Motor neuron (in vitro differentiated cells): ENCODE measurements around the gene THSD4. TPM values are rescaled to one million over a fixed set of nuclear protein-coding genes. Genes with fewer than 3 reads are reported as not detected.

Experiments used
- ATAC-seq, 8 experiments: fragments of 200-7000 bp; cut with Tn5 transposase; replicated peaks in 6 of 8; 2 replicates each; pipeline ENCODE4 v1.8.0; 2021; ENCODE audit warnings: mild to moderate bottlenecking in 8 of 8, moderate library complexity in 8 of 8
- H3K27ac ChIP-seq, 2 donors: fragments of 250-450 bp; sonication (Bioruptor Pico); 2 replicates each; pipeline ENCODE4 v1.9.0; 2021; ENCODE audit warnings: antibody characterized with exemption in 2 of 2, mild to moderate bottlenecking in 2 of 2, moderate library complexity in 1 of 2
- H3K4me1 ChIP-seq, 2 donors: fragments of 250-450 bp; sonication (Bioruptor Pico); replicated peaks in 1 of 2; 2 replicates each; pipeline ENCODE4 v1.6.1; 2021; ENCODE audit warnings: antibody characterized with exemption in 2 of 2, mild to moderate bottlenecking in 2 of 2, moderate library complexity in 1 of 2
- H3K4me3 ChIP-seq, 5 donors: fragments of 250-450 bp; sonication (Bioruptor Pico); 2 replicates each; pipeline ENCODE4 v1.9.0; 2021; ENCODE audit warnings: antibody characterized with exemption in 5 of 5, mild to moderate bottlenecking in 5 of 5, moderate library complexity in 4 of 5
- WGBS, 10 experiments: fragments of 450-650 bp; shearing (Covaris generic); methylation state at CpG; one replicate each; pipeline ENCODE4 v1.0.0; 2022; 5-methylcytosine and 5-hydroxymethylcytosine counted together
- in situ Hi-C, 9 experiments: fragments of 400-800 bp; cut with MboI; loops; one replicate each; pipeline ENCODE4 v1.15.0; 2021; ENCODE audit warnings: low sequenced_read_pairs in 9 of 9, low pct_unique_long_range_greater_than_20kb in 2 of 9; ENCODE audit not compliant: unreplicated experiment in 9 of 9
- total RNA-seq, 8 experiments: library from RNA; unstranded; fragments of 300-600 nt; gene quantifications; 2 replicates each; pipeline versions ENCODE4 v1.2.3 to v1.2.4, GENCODE V29; 2022

THSD4 gene
- total RNA-seq, 8 experiments from 2014 or later, result 1.3 to 28.4 (median 6.7) TPM

DNA sequence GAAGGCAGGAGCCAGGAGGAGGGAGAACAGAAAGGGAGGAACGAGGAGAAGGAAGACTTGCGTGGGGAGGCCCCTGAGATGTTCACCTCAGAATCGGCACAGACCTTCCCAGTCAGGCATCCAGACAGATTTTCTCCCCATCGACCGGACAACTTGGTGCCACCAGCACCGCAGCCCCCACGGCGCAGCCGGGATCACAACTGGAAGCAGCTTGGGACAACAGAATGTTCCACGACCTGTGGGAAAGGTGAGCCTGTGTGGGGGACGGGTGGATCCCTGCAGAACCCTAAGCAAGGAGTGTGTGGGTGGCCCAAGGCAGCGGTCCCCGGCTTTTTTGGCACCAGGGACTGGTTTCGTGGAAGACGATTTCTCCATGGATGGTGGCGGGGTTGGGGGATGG is 622.5 kb downstream of the THSD4 start:
- in situ Hi-C loops, result loop anchor here in 2 of 9 experiments (25.0 kb wide), 2 partner anchors 175 to 425 kb away; no protein-coding TSS in a partner anchor
- Histone ChIP-seq H3K27ac (no peak overlapping the region), H3K4me3 (no peak overlapping the region), H3K4me1 (no peaks in the 10 kb centered on the region)
- WGBS, 10 experiments, result 67 to 100% (median 96%) methylated on average over 2 to 7 of the region's 16 CpGs; no CpG with 5 or more reads in 6 of the 10 experiments
- ATAC-seq, result no peak

DNA sequence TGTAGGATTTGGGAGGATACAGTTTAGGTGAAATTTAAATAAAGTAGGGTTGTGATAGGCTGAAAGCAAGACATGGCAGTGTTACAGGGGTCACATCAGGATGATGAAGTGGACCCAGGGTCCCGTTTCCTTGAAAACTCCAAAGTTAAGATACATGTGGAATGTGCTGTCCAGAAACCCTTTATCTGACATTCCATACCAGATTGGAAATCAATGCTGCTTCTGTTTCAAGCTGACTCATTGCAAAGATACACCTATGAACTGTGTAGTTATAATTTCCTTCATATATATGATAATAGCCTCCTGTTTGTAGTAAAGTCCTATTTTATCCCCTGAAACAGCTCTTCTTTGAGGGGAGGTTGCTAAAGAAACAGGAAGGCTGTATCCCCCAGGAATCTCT is 624.1 kb downstream of the THSD4 start:
- no peak overlapping the region for H3K27ac ChIP-seq
- in situ Hi-C loops, result loop anchor here in 2 of 9 experiments (25.0 kb wide), 2 partner anchors 177 to 423 kb away; no protein-coding TSS in a partner anchor
- no peaks in the 10 kb centered on the region for H3K4me1 ChIP-seq
- no peak for ATAC-seq
- no peak overlapping the region for H3K4me3 ChIP-seq
- 20 to 83% (median 50%) methylated on average over 1 of the region's 1 CpG; no CpG with 5 or more reads in 5 of the 10 experiments for WGBS, 10 experiments

DNA sequence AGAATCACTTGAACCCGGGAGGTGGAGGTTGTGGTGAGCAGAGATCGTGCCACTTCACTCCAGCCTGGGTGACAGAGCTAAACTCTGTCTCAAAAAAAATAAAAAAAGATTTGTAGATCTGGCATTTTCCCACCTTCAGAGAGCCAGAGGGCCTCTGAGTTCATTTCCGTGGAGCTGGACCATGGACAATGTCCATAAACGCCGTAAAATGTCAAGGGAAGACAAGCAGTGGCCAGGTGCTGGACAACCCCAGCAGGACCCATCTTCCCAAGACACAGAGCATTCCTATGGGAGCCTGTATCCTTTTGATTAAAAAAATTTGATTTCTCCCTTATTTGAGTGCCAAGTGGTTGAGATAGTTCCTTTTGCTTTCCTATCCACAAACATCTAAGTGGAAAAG is 627.7 kb downstream of the THSD4 start:
- no peak for ATAC-seq
- Histone ChIP-seq H3K4me3 (no peak overlapping the region), H3K4me1 (no peaks in the 10 kb centered on the region), H3K27ac (no peak overlapping the region)
- in situ Hi-C loops, result loop anchor here in 2 of 9 experiments (25.0 kb wide), 2 partner anchors 181 to 419 kb away; no protein-coding TSS in a partner anchor
- WGBS, 10 experiments, result 74 to 100% (median 100%) methylated on average over 1 to 5 of the region's 5 CpGs; no CpG with 5 or more reads in 1 of the 10 experiments

DNA sequence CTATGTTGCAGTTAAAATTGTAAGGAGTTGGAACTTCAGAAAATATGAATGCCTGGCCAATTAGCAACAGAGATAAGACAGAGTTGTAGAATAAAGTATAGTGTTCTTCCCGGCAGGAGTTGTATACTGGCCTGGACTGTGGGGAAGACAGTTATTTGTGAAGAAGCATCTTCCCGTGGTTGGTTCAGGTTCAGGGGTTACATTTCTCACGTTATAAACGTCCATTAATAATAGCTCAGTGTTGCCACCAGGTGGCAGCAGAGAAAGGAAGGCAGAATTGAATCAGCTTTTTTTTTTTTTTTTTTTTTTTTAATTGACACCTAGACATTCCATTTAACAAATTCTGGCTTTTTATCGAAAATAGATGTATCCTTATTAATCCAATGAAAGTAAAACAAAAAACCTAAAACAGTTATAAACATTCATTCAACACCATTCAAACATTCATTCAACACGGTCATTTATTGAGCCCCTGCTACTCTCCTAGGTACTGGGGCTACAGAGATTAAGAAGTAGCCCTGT is 628.7 kb downstream of the THSD4 start:
- peak in 2 of 8 experiments; percentile 33 to 69 for ATAC-seq
- Histone ChIP-seq H3K27ac (no peak overlapping the region), H3K4me1 (no peaks in the 10 kb centered on the region), H3K4me3 (no peak overlapping the region)
- 0 to 25% (median 14%) methylated on average over 1 to 6 of the region's 6 CpGs; no CpG with 5 or more reads in 1 of the 10 experiments for WGBS, 10 experiments
- in situ Hi-C loops, result loop anchor here in 2 of 9 experiments (25.0 kb wide), 2 partner anchors 182 to 418 kb away; no protein-coding TSS in a partner anchor

DNA sequence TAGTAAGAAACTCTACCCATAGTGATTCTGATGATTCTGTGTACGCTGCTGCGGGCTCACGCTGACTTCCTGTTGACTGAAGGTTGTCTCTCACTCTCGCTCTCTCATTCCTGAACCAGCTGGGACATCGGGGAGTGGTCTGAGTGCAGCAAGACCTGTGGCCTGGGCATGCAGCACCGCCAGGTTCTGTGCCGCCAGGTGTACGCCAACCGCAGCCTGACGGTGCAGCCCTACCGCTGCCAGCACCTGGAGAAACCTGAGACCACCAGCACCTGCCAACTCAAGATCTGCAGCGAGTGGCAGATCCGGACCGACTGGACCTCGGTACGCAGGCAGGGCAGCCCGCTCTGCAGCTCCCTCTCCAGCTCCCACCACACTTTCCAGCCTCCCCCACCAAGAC is 631.4 kb downstream of the THSD4 start:
- 86 to 100% (median 94%) methylated on average over 1 to 7 of the region's 17 CpGs; no CpG with 5 or more reads in 4 of the 10 experiments for WGBS, 10 experiments
- Histone ChIP-seq H3K27ac (no peak overlapping the region), H3K4me3 (no peak overlapping the region), H3K4me1 (no peaks in the 10 kb centered on the region)
- in situ Hi-C loops, result loop anchor here in 2 of 9 experiments (25.0 kb wide), 2 partner anchors 184 to 416 kb away; no protein-coding TSS in a partner anchor
- ATAC-seq, result no peak

DNA sequence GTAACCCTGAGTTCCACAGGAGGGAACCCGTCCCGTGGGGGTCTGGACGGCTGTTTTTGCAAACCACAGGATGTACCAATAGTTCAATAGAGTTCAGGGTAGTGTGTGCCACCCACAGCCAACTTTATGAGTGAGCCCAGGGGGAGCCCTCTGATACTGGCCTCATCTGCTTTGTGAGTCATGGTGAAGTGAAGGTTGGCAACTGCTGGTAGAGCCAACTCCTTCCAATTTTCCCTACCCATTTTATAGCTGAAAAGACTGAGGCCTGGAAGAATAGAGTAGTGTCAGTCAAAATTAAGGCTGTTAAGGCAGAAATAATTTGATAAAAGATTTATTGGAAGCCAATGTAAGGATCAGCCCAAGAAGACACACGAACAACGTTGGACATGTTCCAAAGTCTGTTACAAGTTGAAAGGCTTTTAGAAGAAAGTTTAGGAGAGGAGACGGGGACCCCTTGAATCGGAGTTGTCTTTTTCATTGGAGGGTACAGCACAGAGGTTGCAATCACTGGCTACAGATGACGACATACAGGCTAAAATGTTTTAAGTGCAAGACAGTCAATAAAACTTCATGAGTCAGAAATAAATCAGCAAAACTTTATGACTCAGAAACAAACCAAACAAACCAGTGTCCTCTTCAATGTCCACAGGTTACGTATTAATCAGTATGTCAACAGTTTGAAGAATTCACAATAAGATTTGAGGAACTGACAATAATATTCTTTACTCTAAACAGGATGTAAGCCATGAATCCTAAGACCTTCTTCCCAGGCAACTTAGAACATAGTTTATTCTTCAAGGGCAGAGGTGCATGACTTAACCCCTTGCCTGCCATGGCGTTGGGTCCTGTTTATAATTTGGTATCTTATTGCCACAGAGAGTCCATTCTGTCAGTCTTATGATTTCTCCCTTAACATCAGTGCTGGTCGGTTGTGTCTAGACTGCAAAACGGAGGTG is 632.1 kb downstream of the THSD4 start:
- H3K4me1 ChIP-seq, result no peaks in the 10 kb centered on the region
- H3K27ac ChIP-seq, result no peak overlapping the region
- no peak overlapping the region for H3K4me3 ChIP-seq
- in situ Hi-C loops, result loop anchor here in 2 of 9 experiments (25.0 kb wide), 2 partner anchors 185 to 415 kb away; no protein-coding TSS in a partner anchor
- WGBS, 10 experiments, result 30 to 100% (median 82%) methylated on average over 1 to 9 of the region's 12 CpGs
- peak in 3 of 8 experiments; percentile 18 to 84 (median 32) for ATAC-seq

DNA sequence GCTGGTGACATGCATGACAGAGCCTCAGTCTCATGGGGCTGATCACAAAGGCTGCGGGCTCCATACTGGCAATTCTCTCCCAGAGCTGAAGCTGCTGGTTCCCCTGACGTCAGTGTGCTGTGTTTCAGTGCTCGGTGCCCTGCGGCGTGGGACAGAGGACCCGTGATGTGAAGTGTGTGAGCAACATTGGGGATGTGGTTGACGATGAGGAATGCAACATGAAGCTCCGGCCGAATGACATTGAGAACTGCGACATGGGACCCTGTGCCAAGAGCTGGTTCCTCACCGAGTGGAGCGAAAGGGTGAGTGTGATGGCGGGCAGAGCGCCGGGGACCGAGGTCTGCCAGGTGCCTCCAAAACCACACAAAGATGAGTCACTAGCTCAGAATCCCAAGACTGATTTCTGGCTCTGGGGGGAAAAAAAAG is 633.0 kb downstream of the THSD4 start:
- Histone ChIP-seq H3K27ac (no peak overlapping the region), H3K4me3 (no peak overlapping the region), H3K4me1 (no peaks in the 10 kb centered on the region)
- 71 to 98% (median 91%) methylated on average over 2 to 12 of the region's 16 CpGs; no CpG with 5 or more reads in 4 of the 10 experiments for WGBS, 10 experiments
- ATAC-seq, result no peak
- in situ Hi-C loops, result loop anchor here in 2 of 9 experiments (25.0 kb wide), 2 partner anchors 186 to 414 kb away; no protein-coding TSS in a partner anchor

DNA sequence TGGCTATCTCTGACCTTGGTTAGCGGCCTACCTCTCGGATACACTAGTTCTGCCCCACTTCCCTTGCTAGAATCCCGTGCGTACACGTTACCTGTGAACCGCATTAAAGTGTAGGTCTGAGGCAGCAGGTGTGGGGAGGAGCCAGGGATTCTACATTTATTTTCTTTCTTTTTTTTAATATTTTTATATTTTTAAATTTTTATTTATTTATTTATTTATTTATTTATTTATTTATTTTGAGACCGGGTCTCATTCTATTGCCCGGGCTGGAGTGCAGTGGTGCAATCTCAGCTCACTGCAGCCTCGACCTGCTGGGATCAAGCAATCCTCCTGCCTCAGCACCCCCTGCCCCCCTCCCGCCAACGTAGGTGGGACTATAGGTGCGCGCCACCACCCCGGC is 634.2 kb downstream of the THSD4 start:
- no peak for ATAC-seq
- in situ Hi-C loops, result loop anchor here in 2 of 9 experiments (25.0 kb wide), 2 partner anchors 187 to 413 kb away; no protein-coding TSS in a partner anchor
- H3K4me1 ChIP-seq, result no peaks in the 10 kb centered on the region
- H3K27ac ChIP-seq, result no peak overlapping the region
- H3K4me3 ChIP-seq, result no peak overlapping the region
- WGBS, 10 experiments, result 82 to 98% (median 91%) methylated on average over 5 to 14 of the region's 14 CpGs; no CpG with 5 or more reads in 2 of the 10 experiments

DNA sequence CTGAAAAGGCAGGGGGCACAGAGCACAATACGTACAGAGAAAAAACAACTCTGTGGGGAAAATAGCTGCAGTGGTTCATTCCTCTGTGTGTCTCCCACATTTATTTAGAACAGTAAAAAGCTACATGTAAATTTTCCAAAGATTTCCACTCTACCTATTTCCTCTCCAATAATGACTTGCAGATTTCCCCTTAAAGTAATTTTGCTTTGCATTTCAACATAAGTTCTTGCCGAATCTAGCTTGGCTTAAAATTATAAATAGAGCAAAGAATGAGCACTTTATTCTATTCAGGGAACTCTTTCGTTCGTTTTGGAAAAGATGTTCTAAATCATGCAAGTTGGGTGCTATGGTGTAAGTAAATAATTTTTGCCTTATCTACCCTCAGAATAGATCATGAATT is 636.9 kb downstream of the THSD4 start:
- Histone ChIP-seq H3K27ac (no peak overlapping the region), H3K4me1 (no peaks in the 10 kb centered on the region), H3K4me3 (no peak overlapping the region)
- WGBS, 10 experiments, result 35 to 100% (median 88%) methylated on average over 1 to 4 of the region's 4 CpGs
- in situ Hi-C loops, result loop anchor here in 1 of 9 experiments (25.0 kb wide), 1 partner anchor 410 kb away; no protein-coding TSS in a partner anchor
- ATAC-seq, result no peak

DNA sequence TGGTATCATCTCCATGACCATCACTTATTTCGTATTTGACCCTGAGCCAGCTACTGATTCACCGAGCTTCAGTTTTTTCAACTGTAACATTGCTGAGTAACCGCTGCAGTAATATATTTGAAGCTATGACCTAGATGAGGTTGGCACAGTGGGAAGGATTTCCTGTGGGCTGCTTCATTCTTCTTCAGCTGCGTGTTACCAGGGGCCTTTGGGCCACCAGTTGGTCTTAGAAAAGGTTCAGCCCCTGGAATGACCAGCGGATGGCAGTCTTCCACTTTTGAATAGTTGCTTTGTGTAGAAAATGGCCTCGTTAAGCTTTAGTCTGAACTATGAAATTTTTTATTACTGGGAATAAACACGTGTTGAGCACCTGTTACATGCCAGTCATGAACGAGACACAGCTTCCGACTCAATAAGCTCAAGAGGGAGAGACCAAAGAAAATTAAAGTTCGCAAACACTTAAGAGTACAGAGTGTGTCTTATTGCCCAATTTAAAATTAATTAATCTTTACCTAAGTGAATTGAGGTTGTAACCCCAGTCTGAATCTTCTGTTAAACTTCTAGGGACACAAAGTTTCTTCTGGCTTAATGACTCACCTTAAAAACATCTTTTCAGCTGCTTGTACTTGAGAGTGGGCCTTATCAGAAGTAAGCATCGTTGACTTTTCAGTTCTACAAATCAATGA is 637.5 kb downstream of the THSD4 start:
- ATAC-seq, result peak in 3 of 8 experiments; percentile 56 to 71 (median 59)
- H3K4me1 ChIP-seq, result no peaks in the 10 kb centered on the region
- H3K4me3 ChIP-seq, result no peak overlapping the region
- H3K27ac ChIP-seq, result no peak overlapping the region
- in situ Hi-C loops, result loop anchor here in 1 of 9 experiments (25.0 kb wide), 1 partner anchor 410 kb away; no protein-coding TSS in a partner anchor
- WGBS, 10 experiments, result 41 to 89% (median 69%) methylated on average over 2 to 11 of the region's 11 CpGs

DNA sequence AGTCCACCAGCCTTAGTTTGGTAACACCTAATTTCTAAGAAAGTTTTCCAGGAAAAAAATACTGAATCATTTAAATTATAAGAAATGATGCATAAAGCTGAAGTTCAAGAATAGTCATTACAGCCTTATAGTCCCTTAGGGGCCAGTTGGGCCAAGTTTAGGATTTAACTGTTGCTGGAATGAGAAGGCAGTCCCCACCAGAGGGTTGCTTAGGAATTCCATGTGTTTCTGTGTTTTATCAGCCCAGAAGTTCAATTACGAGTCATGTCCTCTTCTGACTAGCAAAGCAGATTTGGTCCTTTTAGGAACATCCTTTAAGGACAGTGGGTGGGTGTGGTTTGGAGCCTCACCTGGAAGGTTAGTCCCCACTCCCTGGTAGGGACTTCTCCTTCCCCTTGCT is 638.1 kb downstream of the THSD4 start:
- in situ Hi-C loops, result loop anchor here in 1 of 9 experiments (25.0 kb wide), 1 partner anchor 409 kb away; no protein-coding TSS in a partner anchor
- no peak overlapping the region for H3K27ac ChIP-seq
- H3K4me1 ChIP-seq, result no peaks in the 10 kb centered on the region
- H3K4me3 ChIP-seq, result no peak overlapping the region
- WGBS, 10 experiments, result 100% methylated on average over 1 of the region's 1 CpG; no CpG with 5 or more reads in 4 of the 10 experiments
- ATAC-seq, result no peak

DNA sequence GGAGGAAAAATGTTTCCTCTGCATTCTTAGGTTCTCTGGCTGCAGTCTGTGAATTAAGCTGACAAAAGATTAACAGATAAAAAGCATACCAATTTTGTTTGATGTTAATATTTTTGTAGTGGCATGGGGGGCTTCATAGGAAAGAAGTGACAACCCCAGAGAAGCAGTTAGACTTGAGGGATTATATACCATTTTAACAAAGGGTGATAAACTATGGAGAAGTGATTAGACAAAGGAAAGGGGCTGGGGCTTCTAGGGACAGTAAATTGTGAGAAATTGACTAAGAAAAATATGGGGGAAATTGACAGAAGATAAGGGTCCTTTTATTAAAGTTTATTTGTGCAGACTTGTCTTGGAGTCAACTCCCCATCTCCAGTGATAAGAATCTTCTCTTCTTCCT is 639.4 kb downstream of the THSD4 start:
- ATAC-seq, result no peak
- in situ Hi-C loops, result loop anchor here in 1 of 9 experiments (25.0 kb wide), 1 partner anchor 408 kb away; no protein-coding TSS in a partner anchor
- H3K4me3 ChIP-seq, result no peak overlapping the region
- H3K27ac ChIP-seq, result no peak overlapping the region
- H3K4me1 ChIP-seq, result no peaks in the 10 kb centered on the region
